Skeletal muscle satellite cell (primary cell): ENCODE data around the gene PUS10.
"Not testable (repeated sequence)": the region's sequence is repeated elsewhere in the genome, so short reads cannot be mapped to it uniquely, and the experiment has no call there.

Experiments
- H3K27me3 ChIP-seq: 2 replicates; pipeline ENCODE4 v1.7.0; 2013; ENCODE audit warnings: low read length; ENCODE audit not compliant: control insufficient read depth, insufficient read depth
- H3K36me3 ChIP-seq: 2 replicates; pipeline ENCODE4 v1.7.0; 2013; ENCODE audit warnings: mild to moderate bottlenecking, control low read depth, low read length; ENCODE audit not compliant: insufficient read depth
- H3K4me1 ChIP-seq: 2 replicates; pipeline ENCODE4 v1.7.0; 2013; ENCODE audit warnings: low read length; ENCODE audit not compliant: control insufficient read depth, insufficient read depth
- H3K4me2 ChIP-seq: 2 replicates; pipeline ENCODE4 v1.7.0; 2013; ENCODE audit warnings: mild to moderate bottlenecking, low read length
- H3K4me3 ChIP-seq: 2 replicates; pipeline ENCODE4 v1.7.0; 2013; ENCODE audit warnings: low read length
- H3K9ac ChIP-seq: 2 replicates; pipeline ENCODE4 v1.7.0; 2013; ENCODE audit warnings: mild to moderate bottlenecking, low read depth, low read length, moderate library complexity
- H3K9me3 ChIP-seq: replicated peaks from 2 replicates; pipeline ENCODE4 v1.7.0; 2013; ENCODE audit warnings: mild to moderate bottlenecking, control low read depth, low read length

PUS10 gene

GRCh38 chr2:60982066-60982465 is 36.0 kb downstream of the PUS10 start:
- not testable (repeated sequence) for H3K27me3 ChIP-seq, H3K4me3 ChIP-seq, H3K9me3 ChIP-seq, H3K9ac ChIP-seq, H3K4me2 ChIP-seq, H3K36me3 ChIP-seq, H3K4me1 ChIP-seq

GRCh38 chr2:60980071-60980815 is 37.8 kb downstream of the PUS10 start:
- no peaks in the 10 kb centered on the region for H3K9me3 ChIP-seq
- no peak overlapping the region for H3K4me3 ChIP-seq

DNA sequence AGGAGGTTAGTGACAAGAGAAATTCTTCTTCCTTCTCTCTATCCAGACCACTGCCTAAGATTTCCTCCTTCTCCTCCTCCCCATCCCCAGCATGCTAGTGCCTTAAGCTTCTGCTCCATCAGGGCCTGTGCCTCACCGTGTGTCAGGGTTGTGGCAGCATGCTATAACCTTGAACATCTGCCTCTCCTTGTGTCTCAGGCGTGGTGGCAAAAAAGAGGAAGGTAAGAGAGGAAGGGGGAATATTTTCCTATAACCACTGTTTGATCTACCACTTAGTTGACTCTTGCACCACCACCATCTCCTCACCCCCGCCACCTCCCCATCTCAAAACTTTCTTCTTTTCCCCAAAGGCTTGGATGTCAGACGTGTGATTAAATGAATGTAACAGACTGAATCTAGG is 38.8 kb downstream of the PUS10 start:
- Histone ChIP-seq H3K4me3 (no peak overlapping the region), H3K9me3 (no peaks in the 10 kb centered on the region), H3K27me3 (no peaks in the 10 kb centered on the region), H3K36me3 (no peaks in the 10 kb centered on the region), H3K4me1 (no peaks in the 10 kb centered on the region), H3K4me2 (no peak overlapping the region), H3K9ac (no peak overlapping the region)

More at GRCh38 chr2:60980071-60980815, 37.8 kb downstream of the PUS10 start:
- Histone ChIP-seq H3K9ac (no peak overlapping the region), H3K36me3 (no peaks in the 10 kb centered on the region), H3K27me3 (no peaks in the 10 kb centered on the region), H3K4me1 (no peaks in the 10 kb centered on the region), H3K4me2 (no peak overlapping the region)

DNA sequence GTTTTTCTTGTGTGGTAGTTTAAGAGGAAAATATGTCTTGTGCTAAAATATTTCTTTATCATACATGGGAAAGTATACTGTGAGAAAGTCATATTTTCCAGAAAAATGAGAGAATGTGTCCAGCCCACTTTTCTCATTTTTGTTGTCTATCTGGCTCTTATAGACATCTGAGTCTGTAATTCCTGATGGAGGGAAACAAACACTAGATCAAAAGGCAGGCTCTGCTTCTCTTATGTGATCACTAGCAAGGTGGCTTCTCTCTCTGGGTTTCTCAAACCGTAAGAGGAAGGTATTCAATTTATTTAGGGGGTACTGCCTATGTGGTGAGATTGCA is 40.5 kb downstream of the PUS10 start:
- Histone ChIP-seq H3K4me1 (no peaks in the 10 kb centered on the region), H3K4me2 (no peak overlapping the region), H3K9ac (no peak overlapping the region), H3K9me3 (no peaks in the 10 kb centered on the region), H3K4me3 (no peak overlapping the region), H3K36me3 (no peaks in the 10 kb centered on the region), H3K27me3 (no peaks in the 10 kb centered on the region)

DNA sequence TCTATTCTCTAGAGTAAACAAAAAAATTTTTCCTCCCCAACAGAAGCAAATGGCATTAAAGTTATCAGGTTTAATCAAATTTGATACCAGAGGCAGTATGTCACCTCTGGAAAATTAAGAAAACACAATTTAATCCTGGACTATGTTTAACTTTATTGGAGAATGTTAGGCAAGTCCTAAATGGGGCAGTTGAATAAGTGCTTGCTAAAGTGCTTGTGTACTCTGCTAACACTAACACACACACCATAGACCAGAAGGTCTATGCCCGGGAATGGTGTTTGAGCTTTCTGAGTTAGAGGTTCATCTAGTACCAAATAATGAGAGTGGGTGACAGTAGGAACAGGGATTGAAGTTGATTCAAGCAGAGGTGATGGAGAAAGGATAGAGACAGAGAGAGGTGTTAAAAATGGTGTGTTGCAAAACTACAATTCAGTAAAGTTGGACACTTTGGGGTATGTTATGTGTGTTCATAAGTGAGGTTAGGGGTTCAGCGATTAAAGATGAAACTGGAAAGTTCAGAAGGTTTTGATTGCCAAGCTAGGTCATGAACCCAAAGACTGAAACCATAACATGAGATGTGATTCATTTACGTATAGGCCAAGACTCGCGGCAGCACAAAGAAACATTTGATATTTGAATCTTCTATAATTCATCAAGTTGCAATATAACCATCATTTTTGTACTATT is 41.0 kb downstream of the PUS10 start:
- Histone ChIP-seq H3K4me3 (no peak overlapping the region), H3K4me1 (no peaks in the 10 kb centered on the region), H3K36me3 (no peaks in the 10 kb centered on the region), H3K4me2 (no peak overlapping the region), H3K9me3 (no peaks in the 10 kb centered on the region), H3K9ac (no peak overlapping the region), H3K27me3 (no peaks in the 10 kb centered on the region)

GRCh38 chr2:60976256-60976850 is 41.7 kb downstream of the PUS10 start:
- H3K9me3 ChIP-seq, result no peaks in the 10 kb centered on the region
- H3K4me2 ChIP-seq, result no peak overlapping the region
- H3K27me3 ChIP-seq, result no peaks in the 10 kb centered on the region
- no peak overlapping the region for H3K4me3 ChIP-seq
- H3K9ac ChIP-seq, result no peak overlapping the region
- no peaks in the 10 kb centered on the region for H3K4me1 ChIP-seq
- H3K36me3 ChIP-seq, result no peaks in the 10 kb centered on the region

DNA sequence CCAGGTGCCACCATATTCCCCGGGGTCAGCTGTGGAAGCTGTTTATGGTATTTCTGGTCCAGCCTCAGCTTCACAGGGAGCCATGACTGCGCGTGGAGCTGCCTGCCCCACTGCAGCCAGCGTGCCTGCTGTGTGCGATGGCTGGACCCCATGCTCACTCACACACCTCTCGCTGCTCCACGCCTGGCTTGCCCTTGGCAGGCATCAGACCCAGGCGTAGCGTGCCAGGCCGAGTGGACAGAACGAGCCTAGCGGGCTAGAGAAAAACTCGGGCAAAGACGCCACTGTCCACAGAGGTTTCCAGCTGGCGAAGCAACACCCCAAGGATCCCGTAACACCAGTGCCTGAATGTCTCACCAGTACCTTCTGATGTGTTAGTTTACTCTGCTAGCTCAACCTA is 43.4 kb downstream of the PUS10 start:
- Histone ChIP-seq H3K27me3 (no peaks in the 10 kb centered on the region), H3K9me3 (no peaks in the 10 kb centered on the region), H3K36me3 (no peaks in the 10 kb centered on the region), H3K4me2 (no peak overlapping the region), H3K4me1 (no peaks in the 10 kb centered on the region), H3K4me3 (no peak overlapping the region), H3K9ac (no peak overlapping the region)

- H3K27me3 ChIP-seq, result no peaks in the 10 kb centered on the region
- no peaks in the 10 kb centered on the region for H3K9me3 ChIP-seq
- H3K4me3 ChIP-seq, result no peak overlapping the region
- no peaks in the 10 kb centered on the region for H3K4me1 ChIP-seq
- H3K9ac ChIP-seq, result no peak overlapping the region
- H3K4me2 ChIP-seq, result no peak overlapping the region
- H3K36me3 ChIP-seq, result no peaks in the 10 kb centered on the region
Observed at GRCh38 chr2:60973705-60974104, 44.4 kb downstream of the PUS10 start.

DNA sequence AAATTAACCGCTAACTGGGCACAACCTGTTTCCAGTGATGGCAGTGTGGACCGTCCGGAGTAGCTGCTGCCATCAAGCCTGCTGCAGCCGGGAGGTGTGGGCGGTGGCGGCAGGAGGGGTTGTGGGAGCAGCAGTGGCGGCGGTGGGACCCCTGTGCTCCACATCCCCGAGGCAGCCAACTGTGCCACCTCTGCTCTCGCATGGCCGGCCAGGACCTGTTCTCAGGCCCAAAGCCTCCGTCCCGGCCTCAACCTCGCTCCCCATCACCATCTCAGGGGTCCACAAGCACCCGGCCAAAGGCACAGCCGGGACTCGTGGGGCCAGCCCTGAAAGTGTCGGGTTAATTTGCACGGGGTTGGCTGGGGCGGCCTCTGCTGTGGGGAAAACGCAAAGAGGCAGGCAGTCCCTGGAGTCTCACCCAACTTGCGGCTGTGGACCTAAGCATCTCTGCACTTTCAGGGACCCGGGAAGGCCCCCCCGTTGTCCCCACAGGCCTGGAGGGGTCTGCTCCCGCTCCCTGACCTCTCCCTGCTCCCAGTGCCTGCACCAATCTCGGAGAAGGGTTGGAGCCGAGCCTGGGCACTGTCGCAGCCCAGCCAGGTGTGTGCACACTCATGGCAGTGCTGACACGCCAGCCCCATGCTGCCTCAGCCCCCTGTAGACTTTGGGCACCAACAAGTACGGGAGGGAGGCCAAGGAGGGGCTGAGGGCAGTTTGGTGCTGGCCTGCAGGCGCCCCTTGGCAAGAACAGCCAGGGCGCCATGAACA is 45.0 kb downstream of the PUS10 start:
- H3K9ac ChIP-seq, result no peak overlapping the region

DNA sequence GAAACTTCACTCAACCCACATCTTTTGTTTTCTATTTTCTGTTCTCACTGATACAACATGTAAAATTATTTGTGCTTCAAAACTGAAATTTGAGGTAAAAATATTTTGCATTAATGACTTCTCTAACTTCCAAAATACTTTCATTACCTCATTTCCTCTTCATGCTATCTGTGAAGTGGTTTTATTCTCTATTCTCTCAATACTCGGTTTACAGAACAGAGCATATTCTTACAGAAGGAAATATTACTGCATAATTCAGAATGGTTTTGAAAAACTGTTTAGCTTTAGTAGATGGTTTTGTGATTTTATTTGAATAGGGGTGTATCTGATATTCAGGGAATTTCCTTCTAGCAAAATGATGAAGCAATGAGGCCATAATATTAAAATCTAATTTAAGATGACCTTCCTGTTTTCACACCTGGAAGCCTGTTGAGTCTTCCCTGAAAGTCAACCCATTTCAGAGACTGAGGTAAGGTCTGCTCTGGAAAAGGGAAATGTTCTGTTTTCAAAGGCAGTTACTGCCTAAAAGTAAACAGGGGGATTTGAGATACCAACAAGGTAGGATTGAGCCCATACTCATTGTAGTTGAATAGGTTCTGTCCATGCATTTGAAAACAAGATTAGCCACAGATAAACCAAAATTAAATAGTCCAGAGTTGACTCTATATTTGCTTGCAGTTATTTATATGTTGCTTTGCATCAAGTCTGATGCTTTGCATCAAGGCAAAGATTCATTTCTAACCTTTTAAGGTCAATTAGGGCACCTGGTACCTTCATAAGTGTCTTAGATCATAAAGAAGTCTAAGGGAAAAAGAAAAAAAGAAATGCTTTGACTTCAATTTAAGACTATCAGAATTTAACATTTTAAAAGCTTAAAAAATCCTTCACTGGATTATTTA is 51.3 kb downstream of the PUS10 start:
- H3K36me3 ChIP-seq, result no peaks in the 10 kb centered on the region
- H3K27me3 ChIP-seq, result no peaks in the 10 kb centered on the region
- no peak overlapping the region for H3K4me2 ChIP-seq
- no peaks in the 10 kb centered on the region for H3K9me3 ChIP-seq
- no peak overlapping the region for H3K9ac ChIP-seq
- H3K4me3 ChIP-seq, result no peak overlapping the region
- peaks cover 4% of the 10 kb centered on the region for H3K4me1 ChIP-seq

More for the DNA sequence above, 45.0 kb downstream of the PUS10 start:
- no peak overlapping the region for H3K4me3 ChIP-seq
- no peaks in the 10 kb centered on the region for H3K4me1 ChIP-seq
- H3K9me3 ChIP-seq, result no peaks in the 10 kb centered on the region
- no peaks in the 10 kb centered on the region for H3K27me3 ChIP-seq
- H3K36me3 ChIP-seq, result no peaks in the 10 kb centered on the region
- no peak overlapping the region for H3K4me2 ChIP-seq

DNA sequence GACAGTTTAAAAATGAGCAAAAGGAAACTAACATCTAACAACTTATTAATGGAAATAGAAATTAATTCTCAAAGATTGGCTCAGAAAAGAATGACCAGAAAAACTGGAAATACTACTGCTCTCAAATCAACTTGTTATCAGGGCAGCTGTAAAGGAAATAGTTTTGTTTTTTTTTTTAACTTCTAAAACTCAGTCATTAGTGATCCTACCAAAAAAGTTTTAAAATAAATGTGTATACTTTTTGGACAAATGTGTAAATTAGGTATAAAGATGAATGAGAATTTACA is 52.6 kb downstream of the PUS10 start:
- no peaks in the 10 kb centered on the region for H3K27me3 ChIP-seq
- H3K4me2 ChIP-seq, result no peak overlapping the region
- H3K4me3 ChIP-seq, result no peak overlapping the region
- H3K9me3 ChIP-seq, result no peaks in the 10 kb centered on the region
- no peaks in the 10 kb centered on the region for H3K36me3 ChIP-seq
- no peak overlapping the region for H3K9ac ChIP-seq
- peaks cover 15% of the 10 kb centered on the region for H3K4me1 ChIP-seq
